ENCODE data around the gene IL17REL. TPM values are rescaled to one million over a fixed set of nuclear protein-coding genes. Genes with fewer than 3 reads are reported as not detected.

The IL17REL gene
- not detected in 2 replicates for total RNA-seq

DNA sequence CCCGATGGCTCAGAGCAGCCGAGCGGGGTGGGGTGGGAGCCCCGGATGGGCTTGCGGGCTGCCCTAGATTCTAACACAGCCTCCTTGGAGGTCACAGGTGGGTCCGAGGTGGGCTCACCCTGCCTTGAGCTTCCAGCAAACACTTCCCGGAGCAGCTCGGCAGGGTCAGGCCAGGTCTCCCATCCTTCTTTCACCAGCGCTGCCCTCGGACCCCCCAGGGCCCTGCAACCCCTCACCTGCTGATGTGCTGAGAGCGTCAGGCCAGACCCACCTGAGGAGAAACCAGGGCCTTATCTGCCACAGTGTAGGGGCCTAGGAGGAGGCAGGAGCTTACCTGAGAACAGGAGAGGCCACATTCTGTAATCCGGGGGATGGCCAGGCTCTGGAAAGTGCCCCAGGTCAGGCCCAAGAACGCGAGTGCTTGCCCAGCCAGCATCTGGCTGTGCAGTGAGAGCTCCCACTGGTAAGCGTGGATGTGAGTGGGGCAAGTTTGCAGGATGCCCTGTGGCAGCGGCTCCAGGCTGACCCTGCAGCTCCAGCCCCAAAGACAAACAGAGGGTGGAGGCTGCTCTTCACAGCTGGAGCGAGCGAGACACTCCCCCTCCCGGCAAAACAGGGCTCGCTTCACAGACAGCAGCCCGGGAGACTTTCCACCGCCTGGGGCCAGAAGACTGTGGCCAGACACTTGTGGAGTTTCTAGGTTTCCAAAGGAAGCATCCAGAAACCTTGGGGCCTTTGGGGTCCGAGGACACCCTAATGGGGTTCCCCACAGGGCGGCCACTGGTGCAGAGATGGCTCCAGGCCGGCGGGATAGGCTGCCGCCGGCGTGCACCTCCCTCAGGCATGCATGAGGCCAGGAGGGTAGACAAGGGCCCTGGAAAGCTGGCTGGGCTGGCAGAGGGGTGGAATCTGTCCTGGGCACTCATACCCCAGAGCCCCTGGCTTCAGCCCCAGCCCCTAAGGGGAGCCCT, at the start of gene IL17REL:
Gene IL17REL, minus strand, starts transcription at position 555 of the 971 bp plus-strand sequence. Its CDS starts 119 bp downstream, at position 436.

DNA sequence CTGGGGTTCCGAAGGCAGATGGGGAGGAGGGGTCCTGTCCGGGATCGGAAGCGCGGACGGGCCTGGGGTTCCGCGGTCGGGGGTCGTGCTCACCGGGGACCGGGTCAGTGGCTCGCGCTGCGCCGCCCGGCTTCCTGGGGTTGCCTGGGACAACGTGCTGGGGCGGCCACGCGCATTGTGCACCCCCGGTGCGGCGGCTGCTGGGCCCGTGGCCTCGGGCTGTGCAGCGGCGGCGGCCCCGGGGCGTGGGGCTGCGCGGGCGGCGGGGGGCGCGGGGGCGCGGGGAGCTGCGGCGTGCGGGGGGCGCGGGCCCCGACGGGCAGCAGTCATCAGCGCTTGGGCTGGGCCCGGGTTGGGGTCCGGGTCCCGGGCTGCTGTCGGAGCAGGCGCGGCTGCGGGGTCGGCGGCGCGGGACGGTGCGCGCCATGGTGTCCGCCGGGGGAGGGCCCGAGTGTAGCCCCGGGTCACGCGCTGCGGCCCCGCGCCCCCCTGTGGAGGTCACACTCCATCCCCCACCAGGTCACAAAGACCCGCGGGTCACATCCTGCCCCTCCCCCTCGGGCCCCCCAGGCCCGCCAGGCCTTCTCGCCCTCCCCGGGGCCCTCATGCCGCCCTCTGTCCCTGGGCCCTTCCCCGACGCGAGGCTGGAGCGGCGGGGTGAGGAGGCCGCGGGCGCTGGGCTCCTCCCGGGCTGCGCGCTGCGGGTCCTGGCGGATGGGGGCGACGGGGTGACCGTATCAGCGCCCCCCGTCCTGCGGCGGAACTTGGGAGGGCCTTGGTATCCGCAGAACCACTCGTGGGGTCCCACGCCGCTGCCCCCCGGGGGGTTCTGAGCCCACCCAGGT, 45.7 kb upstream of the IL17REL start, which contains the start of gene TTLL8:
Gene TTLL8, minus strand, starts transcription at position 238 of the 845 bp plus-strand sequence.

DNA sequence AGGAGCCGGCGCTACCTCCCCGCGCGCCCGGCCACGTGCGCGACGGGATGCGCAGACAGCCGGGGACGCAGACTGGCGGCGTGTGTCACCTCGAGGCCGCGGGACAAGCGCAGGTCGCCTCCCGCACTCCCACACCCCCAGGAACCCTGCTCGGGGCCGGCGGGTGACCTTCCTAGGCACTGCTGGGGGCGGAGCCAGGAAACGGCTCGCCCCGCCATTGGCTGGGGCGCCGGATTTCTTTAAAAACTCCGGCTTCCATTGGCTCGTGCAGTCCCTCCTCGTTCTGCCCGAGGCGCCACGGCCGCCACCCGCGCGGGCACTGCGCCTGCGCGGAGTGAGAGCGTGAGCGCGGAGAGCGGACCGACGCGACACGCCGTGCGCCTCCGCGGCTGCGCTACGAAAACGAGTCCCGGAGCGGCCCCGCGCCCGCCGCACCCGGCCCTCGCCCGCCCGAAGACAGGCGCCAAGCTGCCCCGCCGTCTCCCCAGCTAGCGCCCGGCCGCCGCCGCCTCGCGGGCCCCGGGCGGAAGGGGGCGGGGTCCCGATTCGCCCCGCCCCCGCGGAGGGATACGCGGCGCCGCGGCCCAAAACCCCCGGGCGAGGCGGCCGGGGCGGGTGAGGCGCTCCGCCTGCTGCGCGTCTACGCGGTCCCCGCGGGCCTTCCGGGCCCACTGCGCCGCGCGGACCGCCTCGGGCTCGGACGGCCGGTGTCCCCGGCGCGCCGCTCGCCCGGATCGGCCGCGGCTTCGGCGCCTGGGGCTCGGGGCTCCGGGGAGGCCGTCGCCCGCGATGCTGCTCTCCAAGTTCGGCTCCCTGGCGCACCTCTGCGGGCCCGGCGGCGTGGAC, 52.2 kb downstream of the IL17REL start, which contains the start of gene PIM3:
Gene PIM3, plus strand, starts transcription at position 614 of the 846 bp plus-strand sequence. Its CDS starts 176 bp downstream, at position 790.

Other genes starting within 250 kb of the IL17REL start
- 21.3 and 22.8 TPM in 2 replicates for gene BRD1, start 184.9 kb downstream of the IL17REL start, total RNA-seq
- gene ZBED4, start 158.9 kb downstream of the IL17REL start, total RNA-seq, result 8.7 and 9.9 TPM in 2 replicates
- 10.8 and 32.2 TPM in 2 replicates for gene ALG12, start 94.3 kb downstream of the IL17REL start, total RNA-seq
- 69.7 and 107 TPM in 2 replicates for gene CRELD2, start 94.1 kb downstream of the IL17REL start, total RNA-seq
- 26.4 and 41.3 TPM in 2 replicates for gene PIM3, start 52.0 kb downstream of the IL17REL start, total RNA-seq
- not detected in 2 replicates for gene TTLL8, start 45.5 kb upstream of the IL17REL start, total RNA-seq
- 1.1 and 1.6 TPM in 2 replicates for gene MLC1, start 72.7 kb upstream of the IL17REL start, total RNA-seq
- gene MOV10L1, start 77.2 kb upstream of the IL17REL start, total RNA-seq, result 2.1 and 3.6 TPM in 2 replicates
- gene PANX2, start 158.0 kb upstream of the IL17REL start, total RNA-seq, result 0.65 and 1.1 TPM in 2 replicates
- gene TRABD, start 173.1 kb upstream of the IL17REL start, total RNA-seq, result 23.5 and 27.1 TPM in 2 replicates
- gene SELENOO, start 188.2 kb upstream of the IL17REL start, total RNA-seq, result 18.3 and 19.5 TPM in 2 replicates
- 25.6 and 27.3 TPM in 2 replicates for gene TUBGCP6, start 232.3 kb upstream of the IL17REL start, total RNA-seq
- gene HDAC10, start 238.5 kb upstream of the IL17REL start, total RNA-seq, result 19.0 and 19.1 TPM in 2 replicates
- gene MAPK12, start 248.9 kb upstream of the IL17REL start, total RNA-seq, result 37.4 and 43.9 TPM in 2 replicates